Stimulated activated naive CD4-positive, alpha-beta T cell (primary cell): Measurements from ENCODE around the gene KRTAP2-2.

ENCODE experiments used
- DNase-seq, 6 experiments: peaks; one replicate each; lab custom pipeline; 2025; lab: John Stamatoyannopoulos, UW

Gene KRTAP2-2

GRCh38 chr17:41024697-41025096 lies 30.3 kb downstream of the KRTAP2-2 start:
- no peak for DNase-seq

- no peak for DNase-seq
Observed at GRCh38 chr17:41020336-41020735, 34.7 kb downstream of the KRTAP2-2 start.

- DNase-seq = no peak
Observed at GRCh38 chr17:41019415-41019814, 35.6 kb downstream of the KRTAP2-2 start.

GRCh38 chr17:41018541-41018940 lies 36.5 kb downstream of the KRTAP2-2 start:
- DNase-seq = no peak

GRCh38 chr17:41016578-41017215 lies 38.3 kb downstream of the KRTAP2-2 start:
- DNase-seq = no peak

- no peak for DNase-seq
Observed at GRCh38 chr17:41015454-41015853, 39.6 kb downstream of the KRTAP2-2 start.

- no peak for DNase-seq
Observed at GRCh38 chr17:41013606-41014005, 41.4 kb downstream of the KRTAP2-2 start.

GRCh38 chr17:41013181-41013580 lies 41.8 kb downstream of the KRTAP2-2 start:
- no peak for DNase-seq

- no peak for DNase-seq
Observed at GRCh38 chr17:41012326-41013120, 42.5 kb downstream of the KRTAP2-2 start.

GRCh38 chr17:41010441-41010840 lies 44.6 kb downstream of the KRTAP2-2 start:
- no peak for DNase-seq

GRCh38 chr17:41009936-41010335 lies 45.1 kb downstream of the KRTAP2-2 start:
- no peak for DNase-seq

- DNase-seq = no peak
Observed at GRCh38 chr17:41009301-41009760, 45.7 kb downstream of the KRTAP2-2 start.

- no peak for DNase-seq
Observed at GRCh38 chr17:41008811-41009210, 46.2 kb downstream of the KRTAP2-2 start, which contains the start of gene KRTAP3-1. Gene KRTAP3-1 (minus strand): TSS chr17:41009128. CDS start chr17:41009074, 54 bp downstream.
